Tibial nerve (tissue), 4 donors: Measurements from ENCODE around the gene FAM83C. TPM values are rescaled to one million over a fixed set of nuclear protein-coding genes. Genes with fewer than 3 reads are reported as not detected.

Experiments
- DNase-seq, 2 donors: peaks; one replicate each; pipeline ENCODE4 v3.0.0-alpha.2; 2019; ENCODE audit warnings: low spot score in 2 of 2
- H3K27ac ChIP-seq, 4 donors: fragments of 200-600 bp; sonication (generic) in 3 of 4; one replicate each; pipeline ENCODE4 v1.5.1; 2017 to 2019; ENCODE audit warnings: mild to moderate bottlenecking in 1 of 4
- H3K27me3 ChIP-seq, 2 donors: fragments of 200-600 bp; sonication (generic) in 1 of 2; one replicate each; pipeline versions ENCODE4 v1.5.1 to v1.6.0; 2017 to 2019
- H3K36me3 ChIP-seq, 3 donors: fragments of 200-600 bp; sonication (generic); one replicate each; pipeline ENCODE4 v1.5.1; 2018 to 2019
- H3K4me1 ChIP-seq, 4 donors: fragments of 200-600 bp; sonication (generic) in 3 of 4; one replicate each; pipeline ENCODE4 v1.5.1; 2017 to 2019
- H3K4me3 ChIP-seq, 4 donors: fragments of 200-600 bp; sonication (generic) in 3 of 4; one replicate each; pipeline ENCODE4 v1.5.1; 2017 to 2019; ENCODE audit warnings: mild to moderate bottlenecking in 1 of 4, moderate library complexity in 1 of 4
- H3K9me3 ChIP-seq, 4 donors: fragments of 200-600 bp; sonication (generic) in 3 of 4; one replicate each; pipeline ENCODE4 v1.5.1; 2017 to 2019
- CTCF ChIP-seq, 5 experiments: fragments of 200-600 bp in 3 of 5; fragments of 450-650 bp in 2 of 5; sonication (generic) in 3 of 5; IDR thresholded peaks; one replicate each; pipeline ENCODE4 v1.5.1; 2016 to 2019; ENCODE audit warnings: antibody characterized with exemption in 5 of 5, mild to moderate bottlenecking in 3 of 5, moderate library complexity in 2 of 5
- EP300 ChIP-seq, 2 donors: sonication (generic); formaldehyde crosslinking; IDR thresholded peaks; one replicate each; pipeline ENCODE4 v1.6.1; 2017; ENCODE audit warnings: antibody characterized with exemption in 2 of 2, mild to moderate bottlenecking in 1 of 2
- POLR2A ChIP-seq, 2 donors: fragments of 450-650 bp; IDR thresholded peaks; one replicate each; pipeline ENCODE4 v1.6.1; 2017; ENCODE audit warnings: antibody characterized with exemption in 2 of 2, mild to moderate bottlenecking in 2 of 2, moderate library complexity in 2 of 2
- whole genome bisulfite sequencing, 2 donors: methylation state at CpG; one replicate each; pipeline ENCODE4 v1.1.5; 2018; 5-methylcytosine and 5-hydroxymethylcytosine counted together
- total RNA-seq, 4 donors: library from RNA; depleted of rRNA; stranded (reverse); fragments of >200 nt; gene quantifications; one replicate each; pipeline ENCODE4 v1.1.0, GENCODE V29; 2016

The FAM83C gene
- total RNA-seq, 4 donors from 2014 or later, result not detected

GRCh38 chr20:35325401-35325800, 33.2 kb upstream of the FAM83C start:
- Histone ChIP-seq H3K4me3 (no peak overlapping the region), H3K27ac (no peak overlapping the region), H3K4me1 (peaks cover 0 to 6% (median 0%) of the 10 kb centered on the region in 4 donors), H3K9me3 (no peaks in the 10 kb centered on the region), H3K27me3 (no peaks in the 10 kb centered on the region), H3K36me3 (peaks cover 0 to 33% (median 0%) of the 10 kb centered on the region in 3 donors)
- DNase-seq, result no peak
- no peak for TF ChIP-seq POLR2A (IDR thresholded peaks at IDR 0.05)
- no peak for TF ChIP-seq CTCF (IDR thresholded peaks at IDR 0.05)
- no peak for TF ChIP-seq EP300 (IDR thresholded peaks at IDR 0.05)
- 86 to 94% methylated on average over 6 of the region's 6 CpGs for WGBS, 2 donors

GRCh38 chr20:35320396-35321126, 28.3 kb upstream of the FAM83C start:
- no peak overlapping the region for H3K27ac ChIP-seq
- H3K27me3 ChIP-seq, result no peaks in the 10 kb centered on the region
- WGBS, 2 donors, result 94 to 97% methylated on average over 3 of the region's 3 CpGs
- no peak for DNase-seq
- no peak for TF ChIP-seq POLR2A (IDR thresholded peaks at IDR 0.05)
- no peak for TF ChIP-seq CTCF (IDR thresholded peaks at IDR 0.05)
- no peak for TF ChIP-seq EP300 (IDR thresholded peaks at IDR 0.05)
- peaks cover 0 to 3% (median 0%) of the 10 kb centered on the region in 4 donors for H3K4me1 ChIP-seq
- no peak overlapping the region for H3K4me3 ChIP-seq
- H3K9me3 ChIP-seq, result no peaks in the 10 kb centered on the region
- peaks cover 0 to 41% (median 0%) of the 10 kb centered on the region in 3 donors for H3K36me3 ChIP-seq

GRCh38 chr20:35319871-35320197, 27.6 kb upstream of the FAM83C start:
- Histone ChIP-seq H3K27ac (no peak overlapping the region), H3K27me3 (no peaks in the 10 kb centered on the region), H3K9me3 (no peaks in the 10 kb centered on the region), H3K36me3 (peaks cover 0 to 46% (median 0%) of the 10 kb centered on the region in 3 donors), H3K4me1 (peaks cover 0 to 3% (median 0%) of the 10 kb centered on the region in 4 donors), H3K4me3 (no peak overlapping the region)
- no peak for TF ChIP-seq POLR2A (IDR thresholded peaks at IDR 0.05)
- no peak for TF ChIP-seq EP300 (IDR thresholded peaks at IDR 0.05)
- no peak for TF ChIP-seq CTCF (IDR thresholded peaks at IDR 0.05)
- no peak for DNase-seq

- no peak overlapping the region for H3K4me3 ChIP-seq
- 49 to 64% methylated on average over 5 of the region's 5 CpGs for WGBS, 2 donors
- peaks cover 0 to 3% (median 0%) of the 10 kb centered on the region in 4 donors for H3K4me1 ChIP-seq
- no peaks in the 10 kb centered on the region for H3K9me3 ChIP-seq
- H3K36me3 ChIP-seq, result peaks cover 0 to 50% (median 0%) of the 10 kb centered on the region in 3 donors
- TF ChIP-seq EP300 (IDR thresholded peaks at IDR 0.05), result no peak
- TF ChIP-seq POLR2A (IDR thresholded peaks at IDR 0.05), result no peak
- no peak for TF ChIP-seq CTCF (IDR thresholded peaks at IDR 0.05)
- no peak for DNase-seq
- no peaks in the 10 kb centered on the region for H3K27me3 ChIP-seq
- H3K27ac ChIP-seq, result peak overlapping the region in 1 of 4 donors; percentile 41
These were observed 27.1 kb upstream of the FAM83C start for GRCh38 chr20:35319192-35319870.

- peaks cover 0 to 3% (median 0%) of the 10 kb centered on the region in 4 donors for H3K4me1 ChIP-seq
- no peaks in the 10 kb centered on the region for H3K9me3 ChIP-seq
- H3K27me3 ChIP-seq, result no peaks in the 10 kb centered on the region
- H3K4me3 ChIP-seq, result no peak overlapping the region
- DNase-seq, result no peak
- WGBS, 2 donors, result 67 to 68% methylated on average over 6 of the region's 6 CpGs
- H3K27ac ChIP-seq, result peak overlapping the region in 1 of 4 donors; percentile 41
- H3K36me3 ChIP-seq, result peaks cover 0 to 50% (median 0%) of the 10 kb centered on the region in 3 donors
- TF ChIP-seq POLR2A (IDR thresholded peaks at IDR 0.05) (no peak), EP300 (IDR thresholded peaks at IDR 0.05) (no peak), CTCF (IDR thresholded peaks at IDR 0.05) (no peak)
These were observed 26.4 kb upstream of the FAM83C start for GRCh38 chr20:35318502-35319157.
